Ascending aorta (tissue), 2 donors: ENCODE results near the gene CSRNP3. TPM values are rescaled to one million over a fixed set of nuclear protein-coding genes. Genes with fewer than 3 reads are reported as not detected.

Experiments used
- DNase-seq, 2 donors: peaks; one replicate each; pipeline ENCODE4 v3.0.0-alpha.2; 2019; ENCODE audit warnings: low spot score in 2 of 2
- H3K27ac ChIP-seq, 2 donors: fragments of 200-600 bp; sonication (generic); one replicate each; pipeline ENCODE4 v1.5.1; 2016 to 2017; ENCODE audit warnings: mild to moderate bottlenecking in 1 of 2
- H3K27me3 ChIP-seq: fragments of 200-600 bp; sonication (generic); one replicate; pipeline ENCODE4 v1.5.1; 2017
- H3K36me3 ChIP-seq, 2 donors: fragments of 200-600 bp; sonication (generic); one replicate each; pipeline ENCODE4 v1.5.1; 2016
- H3K4me1 ChIP-seq, 2 donors: fragments of 200-600 bp; sonication (generic); one replicate each; pipeline ENCODE4 v1.5.1; 2016 to 2017; ENCODE audit warnings: mild to moderate bottlenecking in 1 of 2
- H3K4me3 ChIP-seq, 2 donors: fragments of 200-600 bp; sonication (generic); one replicate each; pipeline ENCODE4 v1.5.1; 2016 to 2017; ENCODE audit warnings: mild to moderate bottlenecking in 1 of 2
- H3K9me3 ChIP-seq, 2 donors: fragments of 200-600 bp; sonication (generic); one replicate each; pipeline ENCODE4 v1.5.1; 2016
- intact Hi-C: fragments of 100-400 bp; cut with DNase I; formaldehyde crosslinking; loops from one replicate; pipeline ENCODE4 v1.15.1; 2023
- total RNA-seq: library from RNA; depleted of rRNA; stranded (reverse); fragments of >200 nt; gene quantifications from one replicate; pipeline ENCODE4 v1.1.0, GENCODE V29; 2016
- TF ChIP-seq, protein P1 (sequence below), 3 experiments: fragments of 200-600 bp in 2 of 3; fragments of 450-650 bp in 1 of 3; sonication (generic) in 2 of 3; IDR thresholded peaks; one replicate each; pipeline ENCODE4 v1.5.1; 2016 to 2019; ENCODE audit warnings: antibody characterized with exemption in 3 of 3, mild to moderate bottlenecking in 1 of 3, moderate library complexity in 1 of 3

Gene CSRNP3, protein sequence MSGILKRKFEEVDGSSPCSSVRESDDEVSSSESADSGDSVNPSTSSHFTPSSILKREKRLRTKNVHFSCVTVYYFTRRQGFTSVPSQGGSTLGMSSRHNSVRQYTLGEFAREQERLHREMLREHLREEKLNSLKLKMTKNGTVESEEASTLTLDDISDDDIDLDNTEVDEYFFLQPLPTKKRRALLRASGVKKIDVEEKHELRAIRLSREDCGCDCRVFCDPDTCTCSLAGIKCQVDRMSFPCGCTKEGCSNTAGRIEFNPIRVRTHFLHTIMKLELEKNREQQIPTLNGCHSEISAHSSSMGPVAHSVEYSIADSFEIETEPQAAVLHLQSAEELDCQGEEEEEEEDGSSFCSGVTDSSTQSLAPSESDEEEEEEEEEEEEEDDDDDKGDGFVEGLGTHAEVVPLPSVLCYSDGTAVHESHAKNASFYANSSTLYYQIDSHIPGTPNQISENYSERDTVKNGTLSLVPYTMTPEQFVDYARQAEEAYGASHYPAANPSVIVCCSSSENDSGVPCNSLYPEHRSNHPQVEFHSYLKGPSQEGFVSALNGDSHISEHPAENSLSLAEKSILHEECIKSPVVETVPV
- 2.8 TPM for total RNA-seq

DNA sequence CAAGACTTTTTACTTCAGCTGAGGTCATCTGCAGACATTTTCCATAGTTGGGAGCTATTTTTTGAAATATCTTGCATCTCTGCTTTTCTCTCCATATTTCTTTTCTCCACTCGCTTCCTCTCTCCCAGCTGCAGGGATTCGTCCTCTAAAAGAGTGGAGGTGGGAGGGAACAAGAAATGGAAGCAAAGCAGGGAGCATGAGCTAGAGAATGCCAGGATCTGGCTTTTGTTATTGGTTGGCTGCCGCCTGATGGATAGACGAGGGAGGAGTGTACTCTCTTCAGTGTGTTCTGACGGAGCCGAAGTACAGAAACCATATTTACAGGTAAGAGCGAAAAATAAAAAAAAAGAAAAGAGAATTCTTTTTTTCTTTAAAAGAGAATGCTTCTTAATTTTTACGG is at the start of gene CSRNP3:
TSS of gene CSRNP3 (plus strand) at position 282 of the 400 bp plus-strand sequence. CDS start 125,368 bp downstream, outside the sequence.
- DNase-seq, result no peak
- Histone ChIP-seq H3K36me3 (no peaks in the 10 kb centered on the region), H3K4me1 (no peaks in the 10 kb centered on the region), H3K27ac (no peak within 1 kb of the TSS), H3K9me3 (no peaks in the 10 kb centered on the region), H3K27me3 (no peaks in the 10 kb centered on the region), H3K4me3 (peak within 1 kb of the TSS; percentile 55 to 58)
- TF ChIP-seq, protein P1, sequence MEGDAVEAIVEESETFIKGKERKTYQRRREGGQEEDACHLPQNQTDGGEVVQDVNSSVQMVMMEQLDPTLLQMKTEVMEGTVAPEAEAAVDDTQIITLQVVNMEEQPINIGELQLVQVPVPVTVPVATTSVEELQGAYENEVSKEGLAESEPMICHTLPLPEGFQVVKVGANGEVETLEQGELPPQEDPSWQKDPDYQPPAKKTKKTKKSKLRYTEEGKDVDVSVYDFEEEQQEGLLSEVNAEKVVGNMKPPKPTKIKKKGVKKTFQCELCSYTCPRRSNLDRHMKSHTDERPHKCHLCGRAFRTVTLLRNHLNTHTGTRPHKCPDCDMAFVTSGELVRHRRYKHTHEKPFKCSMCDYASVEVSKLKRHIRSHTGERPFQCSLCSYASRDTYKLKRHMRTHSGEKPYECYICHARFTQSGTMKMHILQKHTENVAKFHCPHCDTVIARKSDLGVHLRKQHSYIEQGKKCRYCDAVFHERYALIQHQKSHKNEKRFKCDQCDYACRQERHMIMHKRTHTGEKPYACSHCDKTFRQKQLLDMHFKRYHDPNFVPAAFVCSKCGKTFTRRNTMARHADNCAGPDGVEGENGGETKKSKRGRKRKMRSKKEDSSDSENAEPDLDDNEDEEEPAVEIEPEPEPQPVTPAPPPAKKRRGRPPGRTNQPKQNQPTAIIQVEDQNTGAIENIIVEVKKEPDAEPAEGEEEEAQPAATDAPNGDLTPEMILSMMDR (IDR thresholded peaks at IDR 0.05), result no peak
- intact Hi-C loops, result no loop called here

DNA sequence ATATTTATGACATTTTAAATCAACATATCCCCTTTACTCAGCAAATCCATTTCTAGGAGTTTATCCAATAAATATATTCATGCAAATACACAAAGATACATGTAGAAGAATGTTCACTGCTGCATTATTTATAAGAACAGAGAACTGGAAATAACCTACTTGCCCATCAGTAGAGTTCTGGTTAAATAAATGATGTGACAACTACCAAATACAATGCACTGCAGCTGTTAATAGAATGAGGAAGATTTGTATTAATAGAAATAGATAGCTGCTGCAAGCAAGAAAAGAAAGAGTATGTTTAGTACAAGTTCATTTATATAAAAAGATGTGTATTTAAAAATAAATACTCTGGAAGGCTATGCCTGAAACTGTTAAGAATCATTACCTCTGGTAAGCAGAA is 49.3 kb upstream of the CSRNP3 start:
- no peak for DNase-seq
- TF ChIP-seq, protein P1 (IDR thresholded peaks at IDR 0.05), result no peak
- Histone ChIP-seq H3K4me1 (no peaks in the 10 kb centered on the region), H3K9me3 (peaks cover 0 to 8% of the 10 kb centered on the region in 2 donors), H3K27ac (no peak overlapping the region), H3K4me3 (no peak overlapping the region), H3K27me3 (no peaks in the 10 kb centered on the region), H3K36me3 (no peaks in the 10 kb centered on the region)
- intact Hi-C loops, result no loop called here

DNA sequence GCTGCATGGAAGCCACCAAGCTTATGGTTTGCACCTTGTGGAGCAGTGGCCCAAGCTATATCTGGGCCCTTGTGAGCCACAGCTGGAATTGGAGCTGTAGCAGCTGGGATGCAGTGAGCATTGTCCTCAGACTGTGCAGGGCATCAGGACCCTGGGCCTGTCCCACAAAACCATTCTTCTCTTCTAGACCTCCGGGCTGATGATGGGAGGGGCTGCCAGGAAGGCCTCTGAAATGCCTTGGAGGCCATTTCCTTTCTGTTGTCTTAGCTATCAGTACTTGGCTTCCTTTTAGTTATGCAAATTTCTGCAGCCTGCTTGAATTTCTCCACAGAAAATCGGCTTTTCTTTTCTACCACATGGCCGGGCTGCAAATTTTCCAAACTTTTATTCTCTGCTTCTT is 46.4 kb upstream of the CSRNP3 start:
- intact Hi-C loops, result no loop called here
- Histone ChIP-seq H3K27me3 (no peaks in the 10 kb centered on the region), H3K27ac (no peak overlapping the region), H3K4me1 (no peaks in the 10 kb centered on the region), H3K36me3 (no peaks in the 10 kb centered on the region), H3K4me3 (no peak overlapping the region), H3K9me3 (no peaks in the 10 kb centered on the region)
- TF ChIP-seq, protein P1 (IDR thresholded peaks at IDR 0.05), result no peak
- no peak for DNase-seq

DNA sequence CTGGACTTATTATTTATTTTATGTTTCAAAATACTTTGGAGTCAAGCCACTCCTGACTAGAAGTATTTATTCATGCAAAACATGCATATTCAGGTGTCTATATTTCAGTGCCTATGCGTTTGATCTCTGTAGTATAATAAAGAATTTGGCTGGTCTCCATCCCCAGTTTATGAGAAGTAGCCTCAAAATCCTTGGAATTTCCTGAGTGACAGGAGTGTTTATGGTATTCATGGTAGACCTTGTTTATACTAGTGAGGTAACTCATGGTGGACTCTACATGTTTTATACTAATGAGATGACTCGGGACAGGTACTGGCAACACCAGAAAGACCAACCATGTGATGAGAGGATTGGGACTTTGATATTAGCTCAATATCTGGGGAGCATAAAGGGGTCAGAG is 43.9 kb upstream of the CSRNP3 start:
- no peaks in the 10 kb centered on the region for H3K4me1 ChIP-seq
- no peak overlapping the region for H3K27ac ChIP-seq
- H3K27me3 ChIP-seq, result no peaks in the 10 kb centered on the region
- no peak for DNase-seq
- TF ChIP-seq, protein P1 (IDR thresholded peaks at IDR 0.05), result no peak
- intact Hi-C loops, result no loop called here
- H3K4me3 ChIP-seq, result no peak overlapping the region
- H3K9me3 ChIP-seq, result no peaks in the 10 kb centered on the region
- H3K36me3 ChIP-seq, result no peaks in the 10 kb centered on the region

DNA sequence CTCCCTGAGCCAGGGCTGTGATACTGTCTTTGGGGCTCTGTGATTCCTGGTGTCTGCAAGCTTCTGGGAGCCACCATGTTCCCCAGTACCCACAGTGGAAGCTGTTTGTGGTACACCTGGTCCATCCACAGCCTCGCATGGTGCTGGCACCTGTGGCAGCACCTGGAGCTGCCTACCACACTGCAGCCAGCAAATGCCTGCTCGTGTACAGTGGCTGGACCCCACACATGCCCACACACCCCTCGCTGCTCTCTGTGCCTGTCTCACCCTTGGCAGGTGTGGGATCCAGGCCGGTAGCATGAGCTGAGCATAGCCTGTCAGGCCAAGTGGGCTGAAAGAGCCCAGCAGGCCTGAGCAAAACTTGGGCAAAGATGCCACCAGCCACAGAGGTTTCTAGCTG is 41.8 kb upstream of the CSRNP3 start:
- H3K9me3 ChIP-seq, result no peaks in the 10 kb centered on the region
- TF ChIP-seq, protein P1 (IDR thresholded peaks at IDR 0.05), result no peak
- no peak overlapping the region for H3K27ac ChIP-seq
- H3K4me3 ChIP-seq, result no peak overlapping the region
- intact Hi-C loops, result no loop called here
- H3K4me1 ChIP-seq, result no peaks in the 10 kb centered on the region
- no peak for DNase-seq
- no peaks in the 10 kb centered on the region for H3K27me3 ChIP-seq
- H3K36me3 ChIP-seq, result no peaks in the 10 kb centered on the region
